IPS-18c (cell line): Measurements from ENCODE around the gene CCZ1B.
"Not testable (repeated sequence)": the region's sequence is repeated elsewhere in the genome, so short reads cannot be mapped to it uniquely, and the experiment has no call there.

Experiments used
- H3K4me3 ChIP-seq: 2 replicates; pipeline ENCODE4 v1.7.0; 2013; ENCODE audit warnings: low read depth, mild to moderate bottlenecking, low read length, moderate library complexity; ENCODE audit not compliant: insufficient read depth
- H3K9me3 ChIP-seq: one replicate; pipeline ENCODE4 v1.6.1; 2013; ENCODE audit warnings: mild to moderate bottlenecking, low read length, moderate library complexity; ENCODE audit not compliant: control insufficient read depth, insufficient read depth

CCZ1B gene

DNA sequence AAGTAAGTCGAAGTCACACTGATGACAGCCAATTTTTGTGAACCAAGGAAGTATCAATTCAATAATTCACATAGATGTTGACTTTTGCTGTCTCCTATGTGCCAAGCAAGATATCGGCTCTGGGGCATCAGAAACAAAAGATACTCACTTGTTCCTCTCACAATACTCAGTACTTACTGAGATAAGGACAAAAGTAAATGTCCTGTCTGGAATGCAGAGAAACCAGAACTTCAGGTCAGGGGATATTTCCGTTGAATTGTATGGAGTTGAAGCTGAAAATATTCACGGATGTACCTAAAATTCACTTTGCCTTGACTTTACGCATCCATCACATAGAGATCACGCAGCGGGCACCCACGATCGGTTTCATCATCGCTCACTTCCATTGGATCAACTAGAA, 11.0 kb upstream of the CCZ1B start:
- not testable (repeated sequence) for H3K4me3 ChIP-seq, H3K9me3 ChIP-seq

- not testable (repeated sequence) for H3K4me3 ChIP-seq, H3K9me3 ChIP-seq
Measured at GRCh38 chr7:6835521-6835920, 9.4 kb upstream of the CCZ1B start.

DNA sequence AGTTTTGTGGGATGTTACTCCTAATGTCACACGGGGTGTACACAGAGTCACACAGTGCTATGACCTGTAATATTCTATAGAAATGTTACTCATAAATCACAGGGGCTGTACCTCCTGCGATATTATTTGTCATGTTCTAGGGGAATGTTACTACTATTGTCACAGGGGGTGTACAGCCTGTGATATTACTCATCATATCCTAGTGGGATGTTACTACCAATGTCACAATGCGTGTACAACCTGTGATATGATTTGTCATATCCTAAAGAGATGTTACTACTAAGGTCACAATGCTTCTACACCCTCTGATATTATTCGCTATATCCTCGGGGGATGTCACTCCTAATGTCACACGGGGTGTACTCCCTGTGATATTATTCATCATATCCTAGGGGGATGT, 7.6 kb upstream of the CCZ1B start:
- H3K4me3 ChIP-seq = no peak overlapping the region
- H3K9me3 ChIP-seq = no peaks in the 10 kb centered on the region

- no peak overlapping the region for H3K4me3 ChIP-seq
Measured at GRCh38 chr7:6831018-6831725, 5.1 kb upstream of the CCZ1B start.

DNA sequence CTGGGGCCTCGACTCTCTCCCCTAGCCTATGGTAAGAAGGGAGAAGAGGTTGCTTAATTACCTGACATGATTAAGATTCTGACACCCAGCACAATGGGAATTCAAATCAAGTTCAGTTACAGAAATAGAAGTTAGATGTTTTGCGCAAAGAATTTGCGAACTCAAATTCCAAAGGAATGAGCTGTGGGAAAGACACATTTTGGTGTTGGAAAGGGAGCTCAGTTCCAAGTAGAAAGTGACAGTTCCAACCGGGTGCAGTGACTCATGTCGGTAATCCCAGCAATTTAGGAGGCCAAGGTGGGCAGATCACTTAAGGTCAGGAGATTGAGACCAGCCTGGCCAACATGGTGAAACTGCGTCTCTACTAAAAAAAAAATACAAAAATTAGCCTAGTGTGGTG, 4.0 kb upstream of the CCZ1B start:
- H3K9me3 ChIP-seq, H3K4me3 ChIP-seq: not testable (repeated sequence)

More at GRCh38 chr7:6831018-6831725, 5.1 kb upstream of the CCZ1B start:
- no peaks in the 10 kb centered on the region for H3K9me3 ChIP-seq

GRCh38 chr7:6829616-6830015, 3.5 kb upstream of the CCZ1B start:
- H3K4me3 ChIP-seq, H3K9me3 ChIP-seq: not testable (repeated sequence)

DNA sequence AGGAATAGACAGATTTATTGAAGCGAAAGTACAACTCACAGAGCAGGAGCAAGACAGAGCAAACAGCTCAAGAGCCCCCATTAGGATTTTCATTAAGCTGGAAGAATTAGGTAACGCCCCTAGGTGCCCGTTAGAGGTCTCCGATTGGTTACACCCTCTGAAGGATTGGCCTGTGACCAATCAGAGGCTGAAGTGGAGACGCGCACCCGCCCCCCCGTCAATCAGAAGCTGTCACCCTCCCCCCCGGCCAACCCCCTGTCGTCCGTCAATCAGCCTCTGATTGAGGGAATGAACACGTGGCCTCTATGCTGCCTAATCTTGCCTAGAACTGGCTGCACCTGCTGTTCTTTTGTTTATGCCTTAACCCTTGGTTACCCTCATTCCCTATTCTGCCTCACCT, 1.1 kb upstream of the CCZ1B start:
- H3K4me3 ChIP-seq, H3K9me3 ChIP-seq: not testable (repeated sequence)

- H3K4me3 ChIP-seq, H3K9me3 ChIP-seq: not testable (repeated sequence)
Measured at GRCh38 chr7:6825236-6826125, 594 bp downstream of the CCZ1B start.

DNA sequence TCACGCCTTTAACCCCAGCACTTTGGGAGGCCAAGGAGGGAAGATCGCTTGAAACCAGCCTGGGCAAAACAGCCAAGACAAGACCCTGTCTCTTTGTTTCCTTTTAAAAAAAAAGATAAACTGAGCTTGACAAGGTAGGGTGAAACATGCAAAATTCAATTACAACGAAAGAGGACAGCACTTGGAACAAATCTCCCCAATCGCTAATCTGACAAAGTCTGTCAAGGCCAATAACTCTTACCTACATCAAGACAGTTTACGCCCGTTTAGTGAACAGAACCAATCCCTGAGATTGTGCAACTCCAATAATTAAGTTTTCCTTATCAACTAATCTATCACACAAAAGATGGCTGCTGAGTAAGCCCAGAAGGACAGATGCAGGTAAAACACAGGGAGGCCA, 4.5 kb downstream of the CCZ1B start:
- not testable (repeated sequence) for H3K4me3 ChIP-seq, H3K9me3 ChIP-seq

- not testable (repeated sequence) for H3K4me3 ChIP-seq, H3K9me3 ChIP-seq
Measured at GRCh38 chr7:6815470-6815869, 10.6 kb downstream of the CCZ1B start.

DNA sequence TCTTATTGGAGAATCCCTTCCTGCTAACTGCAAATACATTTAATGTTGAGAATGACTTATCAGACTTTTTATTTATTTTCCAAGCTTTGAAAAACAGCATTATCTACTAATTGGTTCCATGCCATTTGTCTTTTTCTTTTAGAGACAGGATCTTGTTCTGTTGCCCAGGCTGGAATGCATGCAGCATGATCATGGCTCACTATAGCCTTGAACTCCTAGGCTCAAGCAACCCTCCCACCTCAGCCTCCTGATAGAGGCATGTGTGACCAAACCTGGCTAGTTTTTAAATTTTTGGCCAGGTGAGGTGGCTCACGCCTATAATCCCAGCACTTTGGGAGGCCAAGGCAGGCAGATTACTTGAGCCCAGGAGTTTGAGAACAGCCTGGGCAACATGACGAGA, 13.1 kb downstream of the CCZ1B start:
- H3K4me3 ChIP-seq, H3K9me3 ChIP-seq: not testable (repeated sequence)

- not testable (repeated sequence) for H3K9me3 ChIP-seq, H3K4me3 ChIP-seq
Measured at GRCh38 chr7:6807959-6808358, 18.1 kb downstream of the CCZ1B start.

- H3K4me3 ChIP-seq, H3K9me3 ChIP-seq: not testable (repeated sequence)
Measured at GRCh38 chr7:6807393-6807918, 18.6 kb downstream of the CCZ1B start.

DNA sequence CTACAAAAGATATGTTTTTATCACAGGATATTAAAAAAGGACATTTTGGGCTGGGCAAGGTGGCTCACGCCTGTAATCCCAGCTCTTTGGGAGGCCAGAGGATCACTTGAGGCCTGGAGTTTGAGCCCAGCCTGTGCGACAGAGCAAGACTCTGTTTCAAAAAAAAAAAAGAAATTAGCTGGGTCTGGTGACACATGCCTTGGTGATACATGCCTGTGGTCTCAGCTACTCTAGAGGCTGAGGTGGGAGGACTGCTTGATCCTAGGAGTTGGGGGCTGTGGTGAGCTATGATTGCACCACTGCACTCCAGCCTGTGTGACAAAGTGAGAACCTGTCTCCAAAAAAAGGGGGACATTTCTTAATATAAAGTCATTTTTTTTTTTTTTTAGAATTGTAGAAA, 25.7 kb downstream of the CCZ1B start:
- not testable (repeated sequence) for H3K4me3 ChIP-seq, H3K9me3 ChIP-seq

- not testable (repeated sequence) for H3K4me3 ChIP-seq, H3K9me3 ChIP-seq
Measured at GRCh38 chr7:6799887-6800286, 26.2 kb downstream of the CCZ1B start.

DNA sequence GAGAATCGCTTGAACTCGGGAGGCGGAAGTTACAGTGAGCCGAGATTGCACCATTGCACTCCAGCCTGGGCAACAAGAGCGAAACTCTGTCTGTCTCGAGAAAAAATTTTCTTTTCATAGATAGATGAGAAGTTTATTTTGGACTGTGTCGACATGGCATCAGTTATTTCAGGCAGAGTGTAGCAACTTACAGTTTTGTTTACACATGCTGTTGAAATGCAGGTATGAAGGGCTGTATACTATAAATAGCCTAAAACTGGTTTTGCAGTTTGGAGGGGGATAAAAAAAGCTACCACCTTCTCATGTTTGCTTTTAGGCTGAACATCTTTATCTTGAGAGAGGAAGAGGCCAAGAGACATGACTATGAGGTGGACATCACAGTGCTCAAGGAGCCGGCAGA, 28.0 kb downstream of the CCZ1B start:
- H3K9me3 ChIP-seq, H3K4me3 ChIP-seq: not testable (repeated sequence)

- H3K4me3 ChIP-seq, H3K9me3 ChIP-seq: not testable (repeated sequence)
Measured at GRCh38 chr7:6797218-6797617, 28.9 kb downstream of the CCZ1B start.

DNA sequence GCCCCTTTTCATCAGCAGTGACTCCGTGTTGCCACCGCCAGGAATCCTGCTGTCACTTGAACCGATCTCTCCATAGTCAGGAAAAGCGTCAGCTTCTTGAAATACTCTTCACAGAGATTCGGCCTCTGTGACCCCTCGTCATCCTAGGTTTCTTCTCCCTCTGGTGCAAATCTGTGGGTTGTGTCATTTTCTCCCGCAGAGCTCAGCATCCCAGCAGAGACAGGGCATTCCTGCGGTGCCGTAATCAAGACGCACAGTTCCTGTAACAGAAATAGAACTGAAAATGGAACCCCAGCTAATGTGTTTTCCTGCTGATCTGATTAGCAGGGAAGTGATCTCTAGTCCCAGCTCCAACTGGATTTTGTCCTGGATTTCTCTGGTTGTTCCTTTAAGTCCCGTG, 31.8 kb downstream of the CCZ1B start:
- not testable (repeated sequence) for H3K4me3 ChIP-seq, H3K9me3 ChIP-seq
